HepG2 (cell line): ENCODE measurements around the gene HAGH. TPM values are rescaled to one million over a fixed set of nuclear protein-coding genes. Genes with fewer than 3 reads are reported as not detected.

Source experiments
- ATF6 ChIP-seq: sonication (generic); formaldehyde crosslinking; conservative IDR thresholded peaks from 2 replicates; pipeline ENCODE4 v1.4.0; 2020; ENCODE audit warnings: missing genetic modification reagents
- FOXP1 ChIP-seq, 2 experiments: fragments of 450-650 bp in 1 of 2; IDR thresholded peaks; 2 replicates each; pipeline ENCODE4 v1.6.1; 2017 to 2018; ENCODE audit warnings: antibody characterized with exemption in 1 of 2
- HOXA3 ChIP-seq: sonication (generic); formaldehyde crosslinking; IDR thresholded peaks from 2 replicates; pipeline ENCODE4 v1.5.0; 2020; ENCODE audit warnings: missing genetic modification reagents
- IKZF5 ChIP-seq: IDR thresholded peaks from 2 replicates; pipeline ENCODE4 v1.6.1; 2018; ENCODE audit warnings: missing genetic modification reagents, mild to moderate bottlenecking, missing compliant biosample characterization
- LCORL ChIP-seq, 2 experiments: fragments of 450-650 bp in 1 of 2; sonication (generic) in 1 of 2; formaldehyde crosslinking in 1 of 2; IDR thresholded peaks; 2 replicates each; pipeline versions ENCODE4 v1.5.0 to v1.6.1; 2017 to 2020; ENCODE audit warnings: antibody characterized with exemption in 1 of 2, missing genetic modification reagents in 1 of 2
- NFATC3 ChIP-seq: sonication (generic); formaldehyde crosslinking; IDR thresholded peaks from 2 replicates; pipeline ENCODE4 v1.5.1; 2020; ENCODE audit warnings: mild to moderate bottlenecking, missing genetic modification reagents
- NFKB2 ChIP-seq: sonication (generic); formaldehyde crosslinking; IDR thresholded peaks from 2 replicates; pipeline ENCODE4 v1.4.0; 2020; ENCODE audit warnings: missing genetic modification reagents, borderline replicate concordance
- ONECUT2 ChIP-seq: sonication (generic); formaldehyde crosslinking; IDR thresholded peaks from 2 replicates; pipeline ENCODE4 v1.4.0; 2020; ENCODE audit warnings: missing genetic modification reagents
- SALL2 ChIP-seq: sonication (generic); formaldehyde crosslinking; IDR thresholded peaks from 2 replicates; pipeline ENCODE4 v1.8.1; 2023; ENCODE audit warnings: mild to moderate bottlenecking, missing genetic modification reagents, inconsistent platforms
- ZNF263 ChIP-seq: sonication (generic); formaldehyde crosslinking; IDR thresholded peaks from 2 replicates; pipeline ENCODE4 v1.4.0; 2020; ENCODE audit warnings: missing genetic modification reagents
- ZSCAN5A ChIP-seq: sonication (generic); formaldehyde crosslinking; IDR thresholded peaks from 2 replicates; pipeline ENCODE4 v1.8.0; 2022; ENCODE audit warnings: mild to moderate bottlenecking, missing genetic modification reagents, borderline replicate concordance
- polyA plus RNA-seq, 8 experiments: library from polyadenylated mRNA; depleted of rRNA in 3 of 8; stranded (reverse) in 7 of 8; unstranded in 1 of 8; fragments of >200 nt; fragmentation: Illumina TruSeq in 4 of 8; extraction: Trizol in 4 of 8; gene quantifications; 2 replicates each; pipeline versions ENCODE4 v1.2.1 to v1.2.3, GENCODE V29; 2011 to 2016; ENCODE audit warnings: low read depth in 4 of 8, missing spikeins in 1 of 8, mixed read lengths in 1 of 8; ENCODE audit not compliant: insufficient read depth in 1 of 8
- total RNA-seq, 5 experiments: library from RNA; depleted of rRNA; stranded (reverse); fragments of >200 nt; fragmentation: Illumina TruSeq; extraction: Trizol; gene quantifications; 2 replicates each; pipeline ENCODE4 v1.2.3, GENCODE V29; 2016; ENCODE audit warnings: low read depth in 1 of 5
- TF ChIP-seq, protein P1 (sequence below): sonication (generic); formaldehyde crosslinking; IDR thresholded peaks from 2 replicates; pipeline ENCODE4 v1.4.0; 2020; ENCODE audit warnings: missing genetic modification reagents, borderline replicate concordance
- TF ChIP-seq, protein P2 (sequence below), 2 experiments: sonication (generic) in 1 of 2; formaldehyde crosslinking in 1 of 2; IDR thresholded peaks; 2 replicates each; pipeline versions ENCODE4 v1.4.0 to v1.6.1; 2016 to 2020; ENCODE audit warnings: borderline replicate concordance in 1 of 2, low read depth in 1 of 2, mild to moderate bottlenecking in 1 of 2, missing genetic modification reagents in 1 of 2

Gene HAGH
- total and polyA plus RNA-seq, 2 of the 13 experiments (the other 11 are each of a cell fraction or from before 2014, with no cell fraction given) = 70.4 to 95.4 TPM

DNA sequence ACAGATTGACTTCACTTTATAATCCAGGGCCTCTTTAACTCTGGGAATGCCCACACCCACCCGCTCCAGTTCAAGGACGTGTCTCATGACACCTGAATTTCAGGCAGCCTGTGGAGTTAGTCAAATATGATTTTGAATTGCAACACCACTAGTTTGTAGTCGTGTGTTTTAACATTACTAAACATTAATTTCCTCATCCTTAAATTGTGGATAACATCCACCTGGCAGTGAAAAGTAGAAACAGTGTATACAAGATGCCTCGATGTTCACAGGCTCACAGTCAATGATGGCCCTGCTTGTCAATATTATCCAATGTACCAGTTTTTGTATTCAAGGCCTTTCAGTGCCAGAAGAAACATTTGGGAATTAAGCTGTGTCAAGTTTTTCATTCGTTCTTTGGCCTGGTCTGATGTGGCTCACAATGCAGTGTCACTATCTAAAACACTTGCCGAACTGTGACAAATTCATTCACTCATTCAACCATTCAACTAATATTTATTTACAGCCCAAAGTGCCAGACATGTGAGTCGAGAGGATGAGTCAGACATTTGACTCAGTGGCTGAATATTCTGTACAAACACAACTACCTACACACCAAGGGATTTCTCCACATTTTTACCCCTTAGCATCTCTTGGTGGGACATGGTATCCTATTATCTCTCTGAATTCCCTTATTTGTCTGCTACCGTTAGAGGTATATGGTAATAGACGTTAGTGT lies 43.9 kb upstream of the HAGH start (continued):
- TF ChIP-seq IKZF5 (CRISPR knock-in tag) (0 out of 2 replicates have a peak, but pooled peaks have one; percentile 43), FOXP1 (IDR thresholded peaks at IDR 0.05) (no peak), FOXP1 (CRISPR knock-in tag; IDR thresholded peaks at IDR 0.05) (peak; percentile 33; the same call in 1 of the 2 replicates), ZNF263 (CRISPR knock-in tag) (no peak), HOXA3 (no peak), NFKB2 (CRISPR knock-in tag) (no peak), SALL2 (CRISPR knock-in tag) (no peak), ONECUT2 (no peak; the same call in 1 of the 2 replicates), ATF6 (no peak), LCORL (IDR thresholded peaks at IDR 0.05) (no peak), LCORL (CRISPR knock-in tag; IDR thresholded peaks at IDR 0.05) (0 out of 2 replicates have a peak, but pooled peaks have one; percentile 40), NFATC3 (CRISPR knock-in tag) (no peak), ZSCAN5A (CRISPR knock-in tag) (no peak)
- TF ChIP-seq, protein P1, sequence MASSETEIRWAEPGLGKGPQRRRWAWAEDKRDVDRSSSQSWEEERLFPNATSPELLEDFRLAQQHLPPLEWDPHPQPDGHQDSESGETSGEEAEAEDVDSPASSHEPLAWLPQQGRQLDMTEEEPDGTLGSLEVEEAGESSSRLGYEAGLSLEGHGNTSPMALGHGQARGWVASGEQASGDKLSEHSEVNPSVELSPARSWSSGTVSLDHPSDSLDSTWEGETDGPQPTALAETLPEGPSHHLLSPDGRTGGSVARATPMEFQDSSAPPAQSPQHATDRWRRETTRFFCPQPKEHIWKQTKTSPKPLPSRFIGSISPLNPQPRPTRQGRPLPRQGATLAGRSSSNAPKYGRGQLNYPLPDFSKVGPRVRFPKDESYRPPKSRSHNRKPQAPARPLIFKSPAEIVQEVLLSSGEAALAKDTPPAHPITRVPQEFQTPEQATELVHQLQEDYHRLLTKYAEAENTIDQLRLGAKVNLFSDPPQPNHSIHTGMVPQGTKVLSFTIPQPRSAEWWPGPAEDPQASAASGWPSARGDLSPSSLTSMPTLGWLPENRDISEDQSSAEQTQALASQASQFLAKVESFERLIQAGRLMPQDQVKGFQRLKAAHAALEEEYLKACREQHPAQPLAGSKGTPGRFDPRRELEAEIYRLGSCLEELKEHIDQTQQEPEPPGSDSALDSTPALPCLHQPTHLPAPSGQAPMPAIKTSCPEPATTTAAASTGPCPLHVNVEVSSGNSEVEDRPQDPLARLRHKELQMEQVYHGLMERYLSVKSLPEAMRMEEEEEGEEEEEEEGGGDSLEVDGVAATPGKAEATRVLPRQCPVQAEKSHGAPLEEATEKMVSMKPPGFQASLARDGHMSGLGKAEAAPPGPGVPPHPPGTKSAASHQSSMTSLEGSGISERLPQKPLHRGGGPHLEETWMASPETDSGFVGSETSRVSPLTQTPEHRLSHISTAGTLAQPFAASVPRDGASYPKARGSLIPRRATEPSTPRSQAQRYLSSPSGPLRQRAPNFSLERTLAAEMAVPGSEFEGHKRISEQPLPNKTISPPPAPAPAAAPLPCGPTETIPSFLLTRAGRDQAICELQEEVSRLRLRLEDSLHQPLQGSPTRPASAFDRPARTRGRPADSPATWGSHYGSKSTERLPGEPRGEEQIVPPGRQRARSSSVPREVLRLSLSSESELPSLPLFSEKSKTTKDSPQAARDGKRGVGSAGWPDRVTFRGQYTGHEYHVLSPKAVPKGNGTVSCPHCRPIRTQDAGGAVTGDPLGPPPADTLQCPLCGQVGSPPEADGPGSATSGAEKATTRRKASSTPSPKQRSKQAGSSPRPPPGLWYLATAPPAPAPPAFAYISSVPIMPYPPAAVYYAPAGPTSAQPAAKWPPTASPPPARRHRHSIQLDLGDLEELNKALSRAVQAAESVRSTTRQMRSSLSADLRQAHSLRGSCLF (CRISPR knock-in tag) = no peak
- TF ChIP-seq, protein P2, sequence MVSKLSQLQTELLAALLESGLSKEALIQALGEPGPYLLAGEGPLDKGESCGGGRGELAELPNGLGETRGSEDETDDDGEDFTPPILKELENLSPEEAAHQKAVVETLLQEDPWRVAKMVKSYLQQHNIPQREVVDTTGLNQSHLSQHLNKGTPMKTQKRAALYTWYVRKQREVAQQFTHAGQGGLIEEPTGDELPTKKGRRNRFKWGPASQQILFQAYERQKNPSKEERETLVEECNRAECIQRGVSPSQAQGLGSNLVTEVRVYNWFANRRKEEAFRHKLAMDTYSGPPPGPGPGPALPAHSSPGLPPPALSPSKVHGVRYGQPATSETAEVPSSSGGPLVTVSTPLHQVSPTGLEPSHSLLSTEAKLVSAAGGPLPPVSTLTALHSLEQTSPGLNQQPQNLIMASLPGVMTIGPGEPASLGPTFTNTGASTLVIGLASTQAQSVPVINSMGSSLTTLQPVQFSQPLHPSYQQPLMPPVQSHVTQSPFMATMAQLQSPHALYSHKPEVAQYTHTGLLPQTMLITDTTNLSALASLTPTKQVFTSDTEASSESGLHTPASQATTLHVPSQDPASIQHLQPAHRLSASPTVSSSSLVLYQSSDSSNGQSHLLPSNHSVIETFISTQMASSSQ (IDR thresholded peaks at IDR 0.05; ENCODE audit: low read depth) = no peak
- TF ChIP-seq, protein P2 (CRISPR knock-in tag; IDR thresholded peaks at IDR 0.05; ENCODE audit: borderline replicate concordance) = no peak
